Choroid plexus epithelial cell (primary cell): ENCODE results near the gene NCKAP5.
A peak's percentile ranks its signal among the peaks of the same experiment; 100 is the strongest.

Experiments
- DNase-seq: peaks from one replicate; pipeline ENCODE4 v3.0.0-alpha.2; 2010; ENCODE audit warnings: low read depth
- H3K4me3 ChIP-seq: 2 replicates; pipeline ENCODE4 v1.5.1; 2011; ENCODE audit warnings: low read depth, mild to moderate bottlenecking, control low read depth, low read length, moderate library complexity
- CTCF ChIP-seq: conservative IDR thresholded peaks from 2 replicates; pipeline ENCODE4 v1.5.1; 2011; ENCODE audit warnings: low read depth, mild to moderate bottlenecking, control low read depth, inconsistent platforms, low read length, moderate library complexity

Gene NCKAP5

GRCh38 chr2:132871831-132872230, 696.4 kb downstream of the NCKAP5 start:
- TF ChIP-seq CTCF, result no peak
- no peak overlapping the region for H3K4me3 ChIP-seq

GRCh38 chr2:132863961-132864360, 704.3 kb downstream of the NCKAP5 start:
- TF ChIP-seq CTCF, result no peak
- H3K4me3 ChIP-seq, result no peak overlapping the region
- DNase-seq, result no peak

More at GRCh38 chr2:132871831-132872230, 696.4 kb downstream of the NCKAP5 start:
- no peak for DNase-seq

GRCh38 chr2:132860220-132860619, 708.0 kb downstream of the NCKAP5 start:
- no peak overlapping the region for H3K4me3 ChIP-seq
- DNase-seq, result no peak
- TF ChIP-seq CTCF, result no peak

GRCh38 chr2:132859590-132859989, 708.7 kb downstream of the NCKAP5 start:
- no peak for DNase-seq
- H3K4me3 ChIP-seq, result no peak overlapping the region
- TF ChIP-seq CTCF, result no peak

- no peak for DNase-seq
- TF ChIP-seq CTCF, result no peak
- H3K4me3 ChIP-seq, result no peak overlapping the region
These were observed 710.9 kb downstream of the NCKAP5 start for GRCh38 chr2:132857319-132857718.

GRCh38 chr2:132850688-132851087, 717.6 kb downstream of the NCKAP5 start:
- TF ChIP-seq CTCF, result no peak
- H3K4me3 ChIP-seq, result no peak overlapping the region
- DNase-seq, result no peak

GRCh38 chr2:132849118-132849517, 719.1 kb downstream of the NCKAP5 start:
- H3K4me3 ChIP-seq, result no peak overlapping the region
- TF ChIP-seq CTCF, result no peak
- DNase-seq, result peak; percentile 3
